ENCODE measurements around the gene CYFIP1.

GRCh38 chr15:22908830-22909229 lies 71.3 kb downstream of the CYFIP1 start:
- TF ChIP-seq CTCF (IDR thresholded peaks at IDR 0.05; ENCODE audit: insufficient read depth, low read depth, low read length) (no peak), EZH2 (IDR thresholded peaks at IDR 0.05; ENCODE audit: insufficient read depth, low read length) (no peak)

Data from astrocyte (in vitro differentiated cells and primary cell).